Measurements from ENCODE around the gene TMEM205. TPM values are rescaled to one million over a fixed set of nuclear protein-coding genes. Genes with fewer than 3 reads are reported as not detected.

TMEM205 gene
- total and polyA plus RNA-seq, 2 of the 8 experiments (the other 6 are each of a cell fraction or from before 2014, with no cell fraction given) = 73.5 to 423 TPM

- Histone ChIP-seq H4K20me1 (replicated peaks in 1 of 2; ENCODE audit: control insufficient read depth in 1 of 2, insufficient read depth in 2 of 2, low read length in 2 of 2) (no peaks in the 10 kb centered on the region), H2AK5ac (ENCODE audit: low read depth, low read length) (no peak overlapping the region), H3K9me3 (ENCODE audit: insufficient read depth in 2 of 2, low read depth in 1 of 2, low read length in 1 of 2) (no peaks in the 10 kb centered on the region), H3K23me2 (ENCODE audit: low read depth, low read length) (no peaks in the 10 kb centered on the region), H3K18ac (ENCODE audit: extremely low read depth, low read length) (no peak overlapping the region), H2AFZ (ENCODE audit: low read length) (no peak overlapping the region), H4K91ac (replicated peaks; ENCODE audit: insufficient read length, low read length) (no peak overlapping the region), H3K23ac (ENCODE audit: insufficient read length) (no peak overlapping the region), H3K9ac (replicated peaks in 1 of 4; ENCODE audit: extremely low read depth in 1 of 4, low read depth in 3 of 4, low read length in 3 of 4) (no peak overlapping the region), H2BK12ac (ENCODE audit: low read depth, low read length) (no peak overlapping the region), H4K5ac (ENCODE audit: insufficient read length, low read depth, low read length) (no peak overlapping the region), H3K4ac (replicated peaks; ENCODE audit: insufficient read length, low read depth, low read length) (no peak overlapping the region), H3K79me2 (ENCODE audit: control insufficient read depth in 1 of 2, insufficient read depth in 2 of 2, low read length in 2 of 2) (no peaks in the 10 kb centered on the region), H3K79me1 (ENCODE audit: low read depth, low read length) (no peaks in the 10 kb centered on the region), H3K4me3 (ENCODE audit: extremely low read depth in 1 of 4, insufficient read depth in 2 of 4, low read depth in 3 of 4, low read length in 4 of 4) (no peak overlapping the region), H3K4me2 (ENCODE audit: insufficient read depth in 1 of 2, low read depth in 2 of 2, low read length in 2 of 2) (no peak overlapping the region), H4K8ac (ENCODE audit: extremely low read depth, insufficient read depth, low read length) (no peak overlapping the region), H3K36me3 (ENCODE audit: control insufficient read depth in 2 of 4, insufficient read depth in 4 of 4, low read length in 3 of 4) (no peaks in the 10 kb centered on the region), H3K4me1 (replicated peaks in 1 of 4; ENCODE audit: control insufficient read depth in 3 of 4, insufficient read depth in 4 of 4, low read length in 3 of 4) (peaks cover 0 to 5% (median 0%) of the 10 kb centered on the region in 4 experiments; a peak in 3 of 7 replicates), H2BK120ac (replicated peaks; ENCODE audit: low read depth, low read length) (no peak overlapping the region), H2BK15ac (ENCODE audit: low read length) (no peak overlapping the region), H2BK20ac (ENCODE audit: low read length) (no peak overlapping the region), H3K27me3 (replicated peaks in 1 of 4; ENCODE audit: control insufficient read depth in 3 of 4, extremely low read depth in 1 of 4, insufficient read depth in 3 of 4, low read length in 3 of 4) (no peaks in the 10 kb centered on the region), H3K27ac (ENCODE audit: low read depth, low read length) (no peak overlapping the region), H2BK5ac (ENCODE audit: low read depth, low read length) (no peak overlapping the region), H3K56ac (replicated peaks; ENCODE audit: insufficient read length, low read depth, low read length) (no peak overlapping the region), H3K14ac (ENCODE audit: insufficient read length) (no peak overlapping the region)
- POLR2A ChIA-PET (ENCODE audit: partially characterized antibody) = interaction anchor here (1.3 to 2.7 kb wide), 2 partner anchors 48 to 60 kb away, joined by 3 to 5 read pairs; no protein-coding TSS in a partner anchor
- no peak for FAIRE-seq
- WGBS, 2 experiments (ENCODE audit: extremely low coverage in 1 of 2, insufficient coverage in 1 of 2, insufficient read length in 1 of 2, insufficient replicate concordance in 2 of 2, low coverage in 1 of 2, low lambda C conversion rate in 2 of 2, missing lambda C conversion rate in 1 of 2) = 89% methylated on average over 14 of the region's 14 CpGs; no CpG with 5 or more reads in 1 of the 2 experiments
- no peak for DNase-seq (ENCODE audit: low read depth in 1 of 2, low spot score in 2 of 2)
- CTCF ChIA-PET (ENCODE audit: partially characterized antibody) = interaction anchor here (0.7 to 2.7 kb wide), 14 partner anchors 10 to 131 kb away, joined by 3 to 13 read pairs (median 4); partner anchors contain the start of genes ODAD3, PRKCSH, RAB3D and TSPAN16
- TF ChIP-seq JUND (IDR thresholded peaks at IDR 0.05; ENCODE audit: low read length) (0 out of 2 replicates have a peak, but pooled peaks have one; percentile 22), TEAD4 (IDR thresholded peaks at IDR 0.05; ENCODE audit: low read depth, low read length) (peak; percentile 53; the same call in 1 of the 2 replicates)
These were observed 24.6 kb downstream of the TMEM205 start for GRCh38 chr19:11321191-11322126.
